ENCODE data around the gene SH3PXD2A.

Gene SH3PXD2A

GRCh38 chr10:103592186-103593021 is 263.0 kb downstream of the SH3PXD2A start:
- peak; percentile 79 for TF ChIP-seq CTCF (IDR thresholded peaks at IDR 0.05; ENCODE audit: low read depth, low read length, missing control alignments)
- no peak for DNase-seq (ENCODE audit: low read depth)
- in situ Hi-C loops (cut with HindIII; ENCODE audit: low sequenced_read_pairs): no loop called here
- H3K4me3 ChIP-seq (ENCODE audit: low read depth, low read length): no peak overlapping the region

- in situ Hi-C loops (cut with HindIII; ENCODE audit: low sequenced_read_pairs): no loop called here
Measured at GRCh38 chr10:103590744-103591291, 264.6 kb downstream of the SH3PXD2A start.

GRCh38 chr10:103590060-103590459 is 265.3 kb downstream of the SH3PXD2A start:
- in situ Hi-C loops (cut with HindIII; ENCODE audit: low sequenced_read_pairs): no loop called here
- no peak for TF ChIP-seq CTCF (IDR thresholded peaks at IDR 0.05; ENCODE audit: low read depth, low read length, missing control alignments)
- no peak for DNase-seq (ENCODE audit: low read depth)
- no peak overlapping the region for H3K4me3 ChIP-seq (ENCODE audit: low read depth, low read length)

More at GRCh38 chr10:103590744-103591291, 264.6 kb downstream of the SH3PXD2A start:
- DNase-seq (ENCODE audit: low read depth): no peak
- H3K4me3 ChIP-seq (ENCODE audit: low read depth, low read length): no peak overlapping the region
- TF ChIP-seq CTCF (IDR thresholded peaks at IDR 0.05; ENCODE audit: low read depth, low read length, missing control alignments): no peak

- no peak overlapping the region for H3K4me3 ChIP-seq (ENCODE audit: low read depth, low read length)
- in situ Hi-C loops (cut with HindIII; ENCODE audit: low sequenced_read_pairs): no loop called here
- DNase-seq (ENCODE audit: low read depth): no peak
- no peak for TF ChIP-seq CTCF (IDR thresholded peaks at IDR 0.05; ENCODE audit: low read depth, low read length, missing control alignments)
Measured at GRCh38 chr10:103589074-103589630, 266.2 kb downstream of the SH3PXD2A start.

GRCh38 chr10:103587073-103587472 is 268.3 kb downstream of the SH3PXD2A start:
- no peak for TF ChIP-seq CTCF (IDR thresholded peaks at IDR 0.05; ENCODE audit: low read depth, low read length, missing control alignments)
- DNase-seq (ENCODE audit: low read depth): no peak
- H3K4me3 ChIP-seq (ENCODE audit: low read depth, low read length): no peak overlapping the region
- in situ Hi-C loops (cut with HindIII; ENCODE audit: low sequenced_read_pairs): no loop called here

- TF ChIP-seq CTCF (IDR thresholded peaks at IDR 0.05; ENCODE audit: low read depth, low read length, missing control alignments): no peak
- DNase-seq (ENCODE audit: low read depth): no peak
- H3K4me3 ChIP-seq (ENCODE audit: low read depth, low read length): no peak overlapping the region
- in situ Hi-C loops (cut with HindIII; ENCODE audit: low sequenced_read_pairs): no loop called here
Measured at GRCh38 chr10:103585011-103585405, 270.4 kb downstream of the SH3PXD2A start.

Measured in astrocyte of the cerebellum (primary cell).